GM12878 (cell line): ENCODE data around the gene MAP4K2. TPM values are rescaled to one million over a fixed set of nuclear protein-coding genes. Genes with fewer than 3 reads are reported as not detected.
A peak's percentile ranks its signal among the peaks of the same experiment; 100 is the strongest.

Source experiments
- ATF2 ChIP-seq: IDR thresholded peaks from 2 replicates; pipeline ENCODE4 v1.6.1; 2012; ENCODE audit warnings: low read length, inconsistent platforms
- BRCA1 ChIP-seq: IDR thresholded peaks from 2 replicates; pipeline ENCODE4 v1.6.1; 2011; ENCODE audit warnings: low read depth, low read length, improper control_type of control experiment
- CHD4 ChIP-seq: fragments of 200-600 bp; sonication (generic); IDR thresholded peaks from 2 replicates; pipeline ENCODE4 v1.6.1; 2016; ENCODE audit warnings: mild to moderate bottlenecking
- DPF2 ChIP-seq: fragments of 450-650 bp; IDR thresholded peaks from 2 replicates; pipeline ENCODE4 v1.6.1; 2017; ENCODE audit warnings: mild to moderate bottlenecking
- ESRRA ChIP-seq: IDR thresholded peaks from 2 replicates; pipeline ENCODE4 v1.6.1; 2012; ENCODE audit warnings: mild to moderate bottlenecking, low read length, improper control_type of control experiment
- GATAD2B ChIP-seq: fragments of 450-650 bp; conservative IDR thresholded peaks from 2 replicates; pipeline ENCODE4 v1.6.1; 2017; ENCODE audit warnings: low read depth, mild to moderate bottlenecking, moderate library complexity
- IKZF1 ChIP-seq: fragments of 450-650 bp; conservative IDR thresholded peaks from 2 replicates; pipeline ENCODE4 v1.6.1; 2017; ENCODE audit warnings: antibody characterized with exemption, mild to moderate bottlenecking
- IKZF2 ChIP-seq, 2 experiments: fragments of 450-650 bp; IDR thresholded peaks; 2 replicates each; pipeline ENCODE4 v1.6.1; 2017; ENCODE audit warnings: mild to moderate bottlenecking in 2 of 2, moderate library complexity in 2 of 2
- MEF2A ChIP-seq: IDR thresholded peaks from 2 replicates; pipeline ENCODE4 v1.6.1; 2011; ENCODE audit warnings: low read depth, mild to moderate bottlenecking, low read length, moderate library complexity; ENCODE audit not compliant: insufficient read depth
- MLLT1 ChIP-seq: fragments of 450-650 bp; IDR thresholded peaks from 2 replicates; pipeline ENCODE4 v1.6.1; 2016; ENCODE audit warnings: mild to moderate bottlenecking
- MYC ChIP-seq: IDR thresholded peaks from 2 replicates; pipeline ENCODE4 v1.6.1; 2011; ENCODE audit warnings: mild to moderate bottlenecking, low read length, moderate library complexity, inconsistent platforms; ENCODE audit not compliant: insufficient read depth, insufficient replicate concordance, insufficient read length, severe bottlenecking
- NBN ChIP-seq: fragments of 450-650 bp; IDR thresholded peaks from 2 replicates; pipeline ENCODE4 v1.6.1; 2016
- NR2F1 ChIP-seq: fragments of 450-650 bp; conservative IDR thresholded peaks from 2 replicates; pipeline ENCODE4 v1.6.1; 2017; ENCODE audit warnings: mild to moderate bottlenecking
- POU2F2 ChIP-seq: IDR thresholded peaks from 3 replicates; pipeline ENCODE4 v1.6.1; 2011; ENCODE audit warnings: low read depth, mild to moderate bottlenecking, low read length, borderline replicate concordance
- RB1 ChIP-seq: fragments of 450-650 bp; formaldehyde crosslinking; IDR thresholded peaks from 2 replicates; pipeline ENCODE4 v1.6.1; 2017; ENCODE audit warnings: mild to moderate bottlenecking, borderline replicate concordance
- RUNX3 ChIP-seq: IDR thresholded peaks from 2 replicates; pipeline ENCODE4 v1.6.1; 2012; ENCODE audit warnings: low read length, inconsistent platforms
- SREBF2 ChIP-seq: IDR thresholded peaks from 2 replicates; pipeline ENCODE4 v1.6.1; 2012; ENCODE audit warnings: mild to moderate bottlenecking, low read length
- SRF ChIP-seq, 2 experiments: IDR thresholded peaks; 2 replicates each; pipeline ENCODE4 v1.6.1; 2011; ENCODE audit warnings: low read depth in 2 of 2, low read length in 2 of 2, mild to moderate bottlenecking in 1 of 2, moderate library complexity in 1 of 2
- TBL1XR1 ChIP-seq: IDR thresholded peaks from 2 replicates; pipeline ENCODE4 v1.6.1; 2012; ENCODE audit warnings: low read depth, low read length, improper control_type of control experiment
- polyA plus RNA-seq, 11 experiments: library from polyadenylated mRNA; depleted of rRNA in 4 of 11; unstranded in 6 of 11; stranded (reverse) in 5 of 11; fragments of >200 nt; fragmentation: Nextera tagmentation in 4 of 11; fragmentation: Illumina TruSeq in 1 of 11; extraction: Ambion mirVana in 4 of 11; extraction: Trizol in 1 of 11; gene quantifications; 1 replicate in 1 of 11; 2 replicates in 10 of 11; pipeline versions ENCODE4 v1.2.1 to v1.2.3, GENCODE V29; 2011 to 2016; ENCODE audit warnings: inconsistent platforms in 2 of 11, missing spikeins in 2 of 11, low read depth in 1 of 11
- total RNA-seq, 4 experiments: library from RNA; depleted of rRNA in 3 of 4; stranded (reverse); fragments of >200 nt in 3 of 4; fragmentation: Illumina TruSeq in 1 of 4; extraction: Trizol in 1 of 4; gene quantifications; 2 replicates each; pipeline versions ENCODE4 v1.2.1 to v1.2.3, GENCODE V29; 2013 to 2021

Gene MAP4K2
- total and polyA plus RNA-seq, 10 of the 15 experiments (the other 5 are each of a cell fraction or from before 2014, with no cell fraction given) = 0.98 to 78.1 (median 48.9) TPM

GRCh38 chr11:64814712-64815187, 11.7 kb upstream of the MAP4K2 start (continued):
- peak; percentile 31 for TF ChIP-seq ATF2
- no peak for TF ChIP-seq POU2F2
- TF ChIP-seq GATAD2B = peak; percentile 54
- TF ChIP-seq IKZF2 (IDR thresholded peaks at IDR 0.05) = peak; percentile 79 to 85
- 0 out of 2 replicates have a peak, but pooled peaks have one; percentile 6 for TF ChIP-seq MEF2A
- peak; percentile 82 for TF ChIP-seq RUNX3
- TF ChIP-seq ESRRA = no peak
- TF ChIP-seq NBN = no peak
- TF ChIP-seq SRF (IDR thresholded peaks at IDR 0.05; ENCODE audit: low read depth in 2 of 2, low read length in 2 of 2) = no peak
- TF ChIP-seq MYC = no peak
- TF ChIP-seq TBL1XR1 = no peak
- TF ChIP-seq MLLT1 = peak; percentile 30; the same call in 1 of the 2 replicates
- TF ChIP-seq BRCA1 = no peak
- peak; percentile 29; the same call in 1 of the 2 replicates for TF ChIP-seq DPF2
- no peak for TF ChIP-seq CHD4
- TF ChIP-seq SREBF2 = no peak
- TF ChIP-seq IKZF1 = peak; percentile 67
- peak; percentile 83 for TF ChIP-seq NR2F1
- no peak for TF ChIP-seq RB1
